Measurements from ENCODE around the gene SMIM21. TPM values are rescaled to one million over a fixed set of nuclear protein-coding genes. Genes with fewer than 3 reads are reported as not detected.

Gene SMIM21
- total RNA-seq, 1 experiment from 2014 or later = not detected

DNA sequence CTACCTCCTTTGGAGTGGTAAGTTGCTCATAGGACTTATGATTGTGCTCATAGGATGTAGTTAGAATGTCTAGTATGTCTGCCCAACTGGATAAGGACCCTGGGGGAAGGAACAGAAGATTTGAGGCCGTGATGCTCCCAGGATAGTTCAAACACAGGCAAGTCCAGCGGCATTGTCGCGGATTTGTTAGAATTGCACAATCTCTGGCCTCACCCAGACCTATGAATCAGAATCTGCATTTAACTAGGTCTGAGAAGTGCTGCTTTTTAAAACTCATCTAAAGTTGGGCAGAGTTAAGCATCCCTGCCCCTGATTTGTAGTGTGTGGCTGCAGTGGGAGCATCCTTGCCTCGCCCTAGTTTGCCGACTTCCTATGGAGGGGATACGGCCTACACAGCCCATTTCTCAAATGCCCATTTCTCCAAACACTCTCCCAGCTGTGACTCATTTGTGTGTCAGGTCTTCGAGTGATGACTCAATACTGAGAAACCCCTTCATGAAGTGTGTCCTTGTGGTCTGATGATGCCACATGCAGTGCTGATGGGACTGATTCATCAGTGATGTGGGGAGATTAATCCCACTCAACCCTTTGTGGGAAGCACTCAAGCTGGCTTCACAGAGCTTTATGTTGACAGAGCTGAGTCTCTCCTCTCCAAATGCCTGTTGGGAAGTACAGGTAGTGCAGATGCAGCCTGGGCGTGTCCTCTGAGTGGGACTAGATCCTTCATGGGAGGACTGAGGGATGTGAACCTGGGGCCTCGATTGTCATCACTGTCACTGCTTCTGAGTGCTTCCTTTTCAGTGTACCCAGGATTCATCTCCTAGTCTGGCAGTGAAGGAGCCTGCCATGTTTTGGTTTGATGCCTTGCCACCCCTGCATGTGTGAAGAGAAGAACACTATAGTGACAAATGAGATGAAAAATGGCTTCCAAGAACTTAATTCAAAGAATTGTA is 18.7 kb downstream of the SMIM21 start:
- H3K4me1 ChIP-seq (ENCODE audit: insufficient read depth, low read length) = peaks cover 38% of the 10 kb centered on the region
- no peak for TF ChIP-seq EZH2phosphoT487 (IDR thresholded peaks at IDR 0.05; ENCODE audit: borderline replicate concordance, low read length)
- no peak for TF ChIP-seq EZH2 (IDR thresholded peaks at IDR 0.05; ENCODE audit: low read length, unreplicated experiment)
- TF ChIP-seq, protein P1, sequence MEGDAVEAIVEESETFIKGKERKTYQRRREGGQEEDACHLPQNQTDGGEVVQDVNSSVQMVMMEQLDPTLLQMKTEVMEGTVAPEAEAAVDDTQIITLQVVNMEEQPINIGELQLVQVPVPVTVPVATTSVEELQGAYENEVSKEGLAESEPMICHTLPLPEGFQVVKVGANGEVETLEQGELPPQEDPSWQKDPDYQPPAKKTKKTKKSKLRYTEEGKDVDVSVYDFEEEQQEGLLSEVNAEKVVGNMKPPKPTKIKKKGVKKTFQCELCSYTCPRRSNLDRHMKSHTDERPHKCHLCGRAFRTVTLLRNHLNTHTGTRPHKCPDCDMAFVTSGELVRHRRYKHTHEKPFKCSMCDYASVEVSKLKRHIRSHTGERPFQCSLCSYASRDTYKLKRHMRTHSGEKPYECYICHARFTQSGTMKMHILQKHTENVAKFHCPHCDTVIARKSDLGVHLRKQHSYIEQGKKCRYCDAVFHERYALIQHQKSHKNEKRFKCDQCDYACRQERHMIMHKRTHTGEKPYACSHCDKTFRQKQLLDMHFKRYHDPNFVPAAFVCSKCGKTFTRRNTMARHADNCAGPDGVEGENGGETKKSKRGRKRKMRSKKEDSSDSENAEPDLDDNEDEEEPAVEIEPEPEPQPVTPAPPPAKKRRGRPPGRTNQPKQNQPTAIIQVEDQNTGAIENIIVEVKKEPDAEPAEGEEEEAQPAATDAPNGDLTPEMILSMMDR (conservative IDR thresholded peaks at IDR 0.05; ENCODE audit: low read depth, low read length) = no peak
- H3K9ac ChIP-seq (ENCODE audit: low read length) = peak overlapping the region; percentile 65
- no peak overlapping the region for H3K4me3 ChIP-seq (ENCODE audit: low read length)
- H3K4me2 ChIP-seq (ENCODE audit: low read length) = peak overlapping the region; percentile 62
- intact Hi-C loops (cut with micrococcal nuclease) = no loop called here
- H3K27me3 ChIP-seq (ENCODE audit: low read length) = peaks cover 4% of the 10 kb centered on the region; the same call in 1 of the 2 replicates
- ATAC-seq (peak; percentile 94), DNase-seq (peak; percentile 99)
- no peaks in the 10 kb centered on the region for H4K20me1 ChIP-seq (ENCODE audit: low read length)
- peak overlapping the region; percentile 96 for H3K27ac ChIP-seq (ENCODE audit: low read length)
- no peaks in the 10 kb centered on the region for H3F3A ChIP-seq (ENCODE audit: low read length, unreplicated experiment)
- H3K9me2 ChIP-seq (replicated peaks; ENCODE audit: low read length) = no peaks in the 10 kb centered on the region
- no peaks in the 10 kb centered on the region for H3K9me3 ChIP-seq (ENCODE audit: low read length)
- POLR2A ChIA-PET (ENCODE audit: unreplicated experiment) = interaction anchor here (0.6 to 0.7 kb wide), 2 partner anchors 201 to 225 kb away, joined by 3 to 4 read pairs; no protein-coding TSS in a partner anchor
- H3K79me2 ChIP-seq (ENCODE audit: low read length) = no peaks in the 10 kb centered on the region
- CTCF ChIA-PET = no interaction called here
- no TSS peak for BruUV-seq (replicated peaks)
- H2AFZ ChIP-seq (ENCODE audit: low read length) = peak overlapping the region; percentile 35; the same call in 1 of the 2 replicates
- no peaks in the 10 kb centered on the region for H3K36me3 ChIP-seq (ENCODE audit: low read depth, low read length)

DNA sequence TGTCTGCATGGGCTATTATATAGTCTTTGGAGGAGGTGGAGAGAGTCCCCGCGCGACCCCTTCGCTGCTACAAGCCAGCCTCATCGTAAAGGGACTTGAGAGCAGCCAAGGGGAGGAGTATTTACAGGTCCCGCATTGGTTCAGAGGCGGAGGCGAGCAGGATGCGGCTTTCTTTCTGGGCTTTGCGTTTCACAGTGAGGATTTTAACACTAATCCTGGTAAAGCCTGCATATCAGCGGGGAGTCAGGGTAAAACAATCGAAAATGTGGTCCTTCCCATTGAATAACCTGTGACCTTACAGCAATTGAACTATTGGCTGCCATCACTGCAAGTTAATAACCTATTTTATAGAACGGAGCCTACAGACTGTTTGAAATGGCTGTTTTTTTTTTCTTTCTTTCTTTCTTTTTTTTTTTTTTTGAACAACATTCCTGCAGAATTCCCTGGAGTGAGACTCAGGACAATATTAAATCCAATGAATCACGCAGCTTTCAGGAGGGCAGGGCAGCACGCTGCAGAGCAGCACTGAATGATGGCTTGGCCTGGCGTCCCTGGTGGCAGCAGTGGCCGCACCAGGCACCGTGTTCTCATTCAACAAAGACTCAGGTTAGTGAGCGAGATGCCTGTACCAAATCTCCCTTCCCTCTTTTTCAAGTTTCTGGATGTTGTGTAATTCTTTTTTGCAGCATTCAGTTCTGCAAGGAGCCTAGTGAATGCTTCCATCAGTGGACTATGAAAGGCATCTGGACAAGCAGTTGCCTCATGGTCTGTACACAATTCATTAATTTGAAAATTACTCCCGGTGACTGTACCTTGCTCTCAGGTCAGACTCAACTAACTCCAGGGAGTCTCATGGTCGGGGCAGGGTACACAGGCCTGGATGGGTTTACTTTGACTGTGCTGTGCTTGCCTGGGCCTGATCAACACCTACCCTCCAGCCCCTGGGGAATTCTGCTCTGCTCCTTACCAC is 19.8 kb downstream of the SMIM21 start:
- no peaks in the 10 kb centered on the region for H4K20me1 ChIP-seq (ENCODE audit: low read length)
- H3F3A ChIP-seq (ENCODE audit: low read length, unreplicated experiment) = no peaks in the 10 kb centered on the region
- no peak for TF ChIP-seq EZH2phosphoT487 (IDR thresholded peaks at IDR 0.05; ENCODE audit: borderline replicate concordance, low read length)
- no peaks in the 10 kb centered on the region for H3K9me3 ChIP-seq (ENCODE audit: low read length)
- H3K4me2 ChIP-seq (ENCODE audit: low read length) = peak overlapping the region; percentile 62
- ChIA-PET CTCF (no interaction called here), POLR2A (ENCODE audit: unreplicated experiment) (no interaction called here)
- DNase-seq = no peak
- H3K27ac ChIP-seq (ENCODE audit: low read length) = peak overlapping the region; percentile 96
- H3K9me2 ChIP-seq (replicated peaks; ENCODE audit: low read length) = no peaks in the 10 kb centered on the region
- peaks cover 38% of the 10 kb centered on the region for H3K4me1 ChIP-seq (ENCODE audit: insufficient read depth, low read length)
- H2AFZ ChIP-seq (ENCODE audit: low read length) = peak overlapping the region; percentile 22; the same call in 1 of the 2 replicates
- H3K79me2 ChIP-seq (ENCODE audit: low read length) = no peaks in the 10 kb centered on the region
- H3K27me3 ChIP-seq (ENCODE audit: low read length) = peaks cover 10% of the 10 kb centered on the region; the same call in 1 of the 2 replicates
- peak overlapping the region; percentile 65 for H3K9ac ChIP-seq (ENCODE audit: low read length)
- H3K36me3 ChIP-seq (ENCODE audit: low read depth, low read length) = no peaks in the 10 kb centered on the region
- ATAC-seq = no peak
- H3K4me3 ChIP-seq (ENCODE audit: low read length) = no peak overlapping the region
- BruUV-seq (replicated peaks) = no TSS peak
- intact Hi-C loops (cut with micrococcal nuclease) = no loop called here
